ENCODE results near the gene BIRC3.

Gene BIRC3

DNA sequence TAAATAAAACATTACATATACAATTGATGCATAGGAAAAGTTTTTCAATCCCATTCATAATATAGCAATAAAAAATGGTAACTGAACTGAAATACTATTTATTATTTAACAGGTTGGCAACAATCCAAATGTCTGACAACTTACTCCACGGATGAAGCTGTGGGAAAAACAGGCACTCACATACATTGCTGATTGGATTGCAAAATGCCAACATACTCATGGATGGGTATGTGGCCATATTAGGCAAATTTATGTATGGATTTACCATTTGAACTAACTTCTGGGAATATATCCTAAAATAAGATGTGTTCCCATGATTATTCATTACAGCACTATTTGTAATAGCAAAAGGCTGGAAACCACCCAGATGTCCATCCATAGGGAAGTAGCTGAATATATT is 26.5 kb downstream of the BIRC3 start:
- TF ChIP-seq, protein P1, sequence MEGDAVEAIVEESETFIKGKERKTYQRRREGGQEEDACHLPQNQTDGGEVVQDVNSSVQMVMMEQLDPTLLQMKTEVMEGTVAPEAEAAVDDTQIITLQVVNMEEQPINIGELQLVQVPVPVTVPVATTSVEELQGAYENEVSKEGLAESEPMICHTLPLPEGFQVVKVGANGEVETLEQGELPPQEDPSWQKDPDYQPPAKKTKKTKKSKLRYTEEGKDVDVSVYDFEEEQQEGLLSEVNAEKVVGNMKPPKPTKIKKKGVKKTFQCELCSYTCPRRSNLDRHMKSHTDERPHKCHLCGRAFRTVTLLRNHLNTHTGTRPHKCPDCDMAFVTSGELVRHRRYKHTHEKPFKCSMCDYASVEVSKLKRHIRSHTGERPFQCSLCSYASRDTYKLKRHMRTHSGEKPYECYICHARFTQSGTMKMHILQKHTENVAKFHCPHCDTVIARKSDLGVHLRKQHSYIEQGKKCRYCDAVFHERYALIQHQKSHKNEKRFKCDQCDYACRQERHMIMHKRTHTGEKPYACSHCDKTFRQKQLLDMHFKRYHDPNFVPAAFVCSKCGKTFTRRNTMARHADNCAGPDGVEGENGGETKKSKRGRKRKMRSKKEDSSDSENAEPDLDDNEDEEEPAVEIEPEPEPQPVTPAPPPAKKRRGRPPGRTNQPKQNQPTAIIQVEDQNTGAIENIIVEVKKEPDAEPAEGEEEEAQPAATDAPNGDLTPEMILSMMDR (conservative IDR thresholded peaks at IDR 0.05): no peak
- no peak overlapping the region for H3K27ac ChIP-seq

DNA sequence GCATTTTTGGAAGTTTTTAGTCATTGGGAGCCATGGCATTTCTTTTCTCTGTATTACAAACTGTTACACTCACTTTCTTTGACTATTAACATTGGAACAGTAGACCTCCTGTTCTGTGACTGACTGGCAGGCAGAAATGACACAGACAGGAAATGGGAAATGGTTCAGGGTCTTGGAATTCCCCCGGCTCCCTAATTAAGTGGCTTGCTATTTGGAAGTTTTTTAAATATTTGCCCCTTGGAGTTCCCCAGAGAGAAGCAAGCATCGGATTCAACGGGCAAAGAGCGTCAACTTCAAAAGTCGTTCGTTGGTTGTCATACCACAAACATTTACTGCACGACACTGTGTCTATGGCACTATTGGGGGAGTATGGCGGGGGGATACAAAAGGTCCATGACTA is 28.6 kb downstream of the BIRC3 start:
- peak overlapping the region; percentile 95 for H3K27ac ChIP-seq
- TF ChIP-seq, protein P1 (conservative IDR thresholded peaks at IDR 0.05): no peak

DNA sequence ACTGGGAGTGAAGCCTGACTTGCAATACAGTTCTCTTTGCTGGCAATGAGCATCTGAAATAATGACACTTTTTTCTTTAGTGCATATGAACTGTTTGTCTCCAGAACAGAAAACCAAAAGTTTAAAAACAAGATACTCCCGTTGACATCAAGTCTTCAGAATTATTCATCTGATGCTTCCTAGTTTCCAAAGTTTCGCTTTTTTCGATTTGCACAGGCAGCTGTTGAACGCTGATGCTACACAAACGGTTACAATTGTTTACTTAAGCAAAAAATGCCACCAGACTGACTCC is 29.1 kb downstream of the BIRC3 start:
- peak overlapping the region; percentile 95 for H3K27ac ChIP-seq
- TF ChIP-seq, protein P1 (conservative IDR thresholded peaks at IDR 0.05): no peak

DNA sequence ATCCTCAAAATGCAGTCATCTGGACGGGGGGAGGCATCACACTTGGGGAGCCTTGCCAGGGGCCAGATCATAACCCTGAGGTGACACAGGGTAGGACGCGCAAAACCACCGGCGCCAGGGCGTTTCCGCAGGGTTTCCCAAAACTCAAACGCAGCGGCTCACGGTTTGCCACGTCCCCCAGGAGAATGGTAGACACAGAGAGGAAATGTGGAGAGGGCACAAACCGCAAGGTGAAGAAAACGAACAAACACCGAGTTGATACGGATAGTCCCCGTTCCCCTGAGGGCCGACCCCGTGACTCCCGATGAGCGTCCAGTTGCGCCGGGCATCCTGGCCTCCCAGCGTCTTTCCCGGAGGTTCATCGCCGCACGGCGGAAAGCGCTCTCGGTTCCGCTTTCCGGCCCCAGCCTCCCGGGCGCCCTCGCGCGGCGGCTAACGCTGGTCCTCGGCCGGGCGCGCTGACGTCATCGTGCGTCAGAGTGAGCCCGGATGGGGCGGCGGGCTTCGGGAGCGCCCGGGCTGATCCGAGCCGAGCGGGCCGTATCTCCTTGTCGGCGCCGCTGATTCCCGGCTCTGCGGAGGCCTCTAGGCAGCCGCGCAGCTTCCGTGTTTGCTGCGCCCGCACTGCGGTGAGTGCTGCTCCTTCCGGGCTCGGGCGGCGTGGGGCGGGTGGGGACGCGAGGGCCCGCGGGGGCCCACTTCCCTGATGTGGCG is 29.6 kb downstream of the BIRC3 start, which contains the start of gene BIRC2:
TSS of gene BIRC2 (plus strand) at position 467 of the 714 bp plus-strand sequence. CDS start 2,641 bp downstream, outside the sequence.
- H3K27ac ChIP-seq: peak within 1 kb of the TSS; percentile 95
- TF ChIP-seq, protein P1 (conservative IDR thresholded peaks at IDR 0.05): peak; percentile 93

DNA sequence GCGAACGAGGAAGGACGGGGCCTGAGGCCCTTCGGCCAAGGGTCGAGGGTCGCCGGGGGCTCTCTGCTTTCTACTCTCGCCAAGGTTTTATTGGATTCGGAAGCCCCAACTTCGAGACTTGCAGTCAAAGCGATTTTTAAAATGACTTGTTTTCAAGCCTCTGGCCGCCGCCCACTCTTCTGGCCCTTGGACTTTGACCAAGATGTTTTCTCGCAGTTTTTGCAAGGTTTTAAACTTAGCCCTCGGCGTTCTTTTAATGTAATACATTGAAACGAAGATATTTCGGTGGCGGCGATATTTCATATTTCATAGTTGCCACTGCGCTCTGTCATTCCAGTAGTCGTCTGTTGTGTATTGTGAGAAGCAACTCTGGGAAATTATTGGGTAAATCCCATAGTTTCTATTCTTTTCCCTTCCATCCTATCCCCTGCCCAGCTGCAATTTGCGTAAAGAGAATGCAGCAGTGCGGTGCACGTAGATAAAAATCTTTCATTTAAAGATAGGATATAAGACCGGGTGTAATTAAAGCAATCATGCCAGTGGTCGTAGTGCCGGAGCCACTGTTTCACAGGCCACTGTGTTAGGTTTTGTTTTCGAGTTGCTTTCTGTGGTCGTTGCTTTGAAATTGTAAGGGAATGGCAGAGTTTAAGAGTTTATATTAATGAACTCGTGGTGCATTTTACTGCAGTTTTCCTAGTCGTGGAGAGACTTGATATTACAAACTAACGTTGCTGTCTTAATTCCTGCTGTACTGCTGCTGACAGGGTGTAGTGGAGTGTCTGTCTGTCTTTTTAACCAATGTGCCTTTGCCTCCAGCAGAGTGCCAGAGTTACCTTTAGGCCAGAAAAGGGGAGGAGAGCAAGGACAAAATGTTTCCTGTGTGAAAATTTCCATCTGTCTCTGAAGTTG is 30.4 kb downstream of the BIRC3 start:
- TF ChIP-seq, protein P1 (conservative IDR thresholded peaks at IDR 0.05): no peak
- H3K27ac ChIP-seq: peak overlapping the region; percentile 95

DNA sequence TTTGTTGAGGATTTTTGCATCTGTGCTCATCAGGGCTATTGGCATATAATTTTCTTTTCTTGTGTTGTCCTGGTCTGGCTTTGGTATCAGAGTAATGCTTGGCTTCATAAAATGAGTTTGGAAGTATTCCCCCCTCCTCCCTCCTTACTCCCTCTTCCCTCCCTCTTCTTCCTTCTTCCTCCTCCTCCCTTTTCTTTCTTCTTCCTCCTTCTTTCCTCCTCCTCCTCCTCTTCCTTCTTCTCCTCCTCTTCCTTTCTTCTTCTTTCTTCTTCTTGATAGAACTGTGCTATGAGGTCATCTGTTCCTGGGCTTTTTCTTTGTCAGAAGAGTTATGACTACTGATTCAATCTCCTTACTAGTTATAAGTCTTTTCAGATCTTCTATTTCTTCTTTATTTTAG is 39.8 kb downstream of the BIRC3 start:
- TF ChIP-seq, protein P1 (conservative IDR thresholded peaks at IDR 0.05): no peak
- H3K27ac ChIP-seq: no peak overlapping the region

DNA sequence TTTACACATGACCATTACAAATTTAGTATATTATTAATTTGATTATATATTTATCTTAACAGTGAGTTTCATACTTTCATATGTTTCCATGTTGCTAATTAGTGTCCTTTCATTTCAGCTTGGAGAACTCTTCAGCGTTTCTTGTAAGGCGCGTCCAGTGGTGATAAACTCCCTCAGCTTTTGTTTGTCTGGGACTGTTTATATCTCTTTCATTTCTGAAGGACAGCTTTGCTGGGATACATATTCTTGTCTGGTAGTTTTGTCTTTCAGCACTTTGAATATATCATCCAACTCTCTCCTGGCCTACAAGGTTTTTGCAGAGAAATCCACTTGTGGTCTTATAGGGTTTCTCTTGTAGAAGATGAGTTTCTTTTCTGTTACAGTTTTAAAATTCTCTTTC is 42.1 kb downstream of the BIRC3 start:
- H3K27ac ChIP-seq: no peak overlapping the region
- TF ChIP-seq, protein P1 (conservative IDR thresholded peaks at IDR 0.05): no peak
